AG09319 (cell line): ENCODE data around the gene ABCF1.
"Not testable (repeated sequence)": the region's sequence is repeated elsewhere in the genome, so short reads cannot be mapped to it uniquely, and the experiment has no call there.

Experiments
- DNase-seq: peaks from one replicate; pipeline ENCODE4 v3.0.0-alpha.2; 2010; ENCODE audit warnings: low read depth; ENCODE audit errors: extremely low read depth
- CTCF ChIP-seq: IDR thresholded peaks from 2 replicates; pipeline ENCODE4 v1.5.1; 2011; ENCODE audit warnings: low read depth, mild to moderate bottlenecking, inconsistent platforms, low read length, moderate library complexity

ABCF1 gene

GRCh38 chr6:30571075-30571761 lies at the start of gene ABCF1:
TSS of gene ABCF1 (plus strand) at chr6:30571442. CDS start at chr6:30571488, 46 bp downstream.
- peak; percentile 91 for DNase-seq
- no peak for TF ChIP-seq CTCF

GRCh38 chr6:30521952-30522351 lies 49.3 kb upstream of the ABCF1 start:
- DNase-seq, result not testable (repeated sequence)

GRCh38 chr6:30526444-30526843 lies 44.8 kb upstream of the ABCF1 start:
- not testable (repeated sequence) for DNase-seq

- DNase-seq, result not testable (repeated sequence)
Measured at GRCh38 chr6:30529349-30529875, 41.8 kb upstream of the ABCF1 start.

- DNase-seq, result no peak
- TF ChIP-seq CTCF, result no peak
Measured at GRCh38 chr6:30530014-30530413, 41.2 kb upstream of the ABCF1 start.

- no peak for TF ChIP-seq CTCF
- DNase-seq, result no peak
Measured at GRCh38 chr6:30533460-30534294, 37.6 kb upstream of the ABCF1 start.

GRCh38 chr6:30537931-30538330 lies 33.3 kb upstream of the ABCF1 start:
- TF ChIP-seq CTCF, result no peak
- DNase-seq, result no peak

GRCh38 chr6:30541515-30542403 lies 29.5 kb upstream of the ABCF1 start:
- DNase-seq, result no peak
- TF ChIP-seq CTCF, result peak; percentile 100
